OCI-LY7 (cell line): ENCODE results near the gene RHOT2. TPM values are rescaled to one million over a fixed set of nuclear protein-coding genes. Genes with fewer than 3 reads are reported as not detected.

ENCODE experiments used
- BruUV-seq: library from RNA; stranded (reverse); fragments of 400-500 nt; replicated peaks from 2 replicates; lab custom pipeline; 2021; lab: Mats Ljungman, UMichigan
- CTCF ChIA-PET: fragments of 300-600 bp; sonication (Branson Sonifier 250); formaldehyde crosslinking; loops from one replicate; lab custom pipeline; 2022; ENCODE audit warnings: antibody characterized with exemption; ENCODE audit not compliant: unreplicated experiment; lab: Charles Lee
- POLR2A ChIA-PET: fragments of 300-600 bp; sonication (Branson Sonifier 250); formaldehyde crosslinking; loops from one replicate; lab custom pipeline; 2022; ENCODE audit warnings: antibody characterized with exemption; lab: Charles Lee
- DNase-seq: peaks from one replicate; pipeline ENCODE4 v3.0.0-alpha.2; 2015; ENCODE audit warnings: low spot score
- H2AFZ ChIP-seq: fragments of 200-600 bp; sonication (generic), shearing (Covaris generic); 2 replicates; pipeline ENCODE4 v1.6.1; 2014; ENCODE audit warnings: mild to moderate bottlenecking, antibody characterized with exemption, low read length, moderate library complexity
- H3K27ac ChIP-seq: fragments of 200-600 bp; sonication (generic); 2 replicates; pipeline ENCODE4 v1.5.1; 2014; ENCODE audit warnings: mixed run types, low read depth, mild to moderate bottlenecking, moderate library complexity, low read length, inconsistent platforms; ENCODE audit not compliant: poor library complexity, severe bottlenecking
- H3K36me3 ChIP-seq: fragments of 200-600 bp; sonication (generic); 2 replicates; pipeline ENCODE4 v1.6.1; 2014; ENCODE audit warnings: mild to moderate bottlenecking, antibody characterized with exemption, low read length, moderate library complexity, mixed read lengths; ENCODE audit not compliant: insufficient read depth
- H3K4me1 ChIP-seq: fragments of 200-600 bp; sonication (generic); 2 replicates; pipeline ENCODE4 v1.5.1; 2014; ENCODE audit warnings: mild to moderate bottlenecking, low read length; ENCODE audit not compliant: insufficient read depth, poor library complexity, severe bottlenecking
- H3K4me2 ChIP-seq: fragments of 200-600 bp; sonication (generic); 2 replicates; pipeline ENCODE4 v1.6.1; 2014; ENCODE audit warnings: mild to moderate bottlenecking, low read length
- H3K4me3 ChIP-seq: fragments of 200-600 bp; sonication (generic); 2 replicates; pipeline ENCODE4 v1.5.1; 2014; ENCODE audit warnings: mild to moderate bottlenecking, low read depth, low read length; ENCODE audit not compliant: poor library complexity, severe bottlenecking
- H3K79me2 ChIP-seq: fragments of 200-600 bp; sonication (generic); 2 replicates; pipeline ENCODE4 v1.6.1; 2016; ENCODE audit warnings: low read depth, mild to moderate bottlenecking, low read length, moderate library complexity, mixed read lengths; ENCODE audit not compliant: insufficient read depth
- H3K9me2 ChIP-seq: fragments of 200-600 bp; sonication (generic); 2 replicates; pipeline ENCODE4 v1.6.1; 2016; ENCODE audit warnings: mild to moderate bottlenecking, low read length, mixed read lengths; ENCODE audit not compliant: insufficient read depth
- H3K9me3 ChIP-seq: fragments of 200-600 bp; sonication (generic); 2 replicates; pipeline ENCODE4 v1.6.1; 2014; ENCODE audit warnings: mild to moderate bottlenecking, mixed run types, low read length, mixed read lengths
- H4K20me1 ChIP-seq: fragments of 200-600 bp; sonication (generic); 2 replicates; pipeline ENCODE4 v1.6.1; 2014; ENCODE audit warnings: mild to moderate bottlenecking, antibody characterized with exemption, low read length, moderate library complexity, mixed read lengths; ENCODE audit not compliant: insufficient read depth
- EZH2phosphoT487 ChIP-seq: fragments of 200-600 bp; sonication (generic); IDR thresholded peaks from 2 replicates; pipeline ENCODE4 v1.6.1; 2018; ENCODE audit warnings: low read depth, borderline replicate concordance, mild to moderate bottlenecking, mixed run types, antibody characterized with exemption, low read length, moderate library complexity, mixed read lengths
- intact Hi-C: fragments of 100-400 bp; cut with micrococcal nuclease; formaldehyde crosslinking; loops from one replicate; pipeline ENCODE4 v1.10.0; 2022; ENCODE audit not compliant: unreplicated experiment
- total RNA-seq, 2 experiments: library from RNA; depleted of rRNA in 1 of 2; stranded (reverse); fragments of >200 nt in 1 of 2; shearing (Covaris generic) in 1 of 2; gene quantifications; 2 replicates each; pipeline ENCODE4 v1.2.3, GENCODE V29; 2014 to 2022
- TF ChIP-seq, protein P1 (sequence below): fragments of 200-600 bp; sonication (generic); conservative IDR thresholded peaks from 2 replicates; pipeline ENCODE4 v1.5.1; 2014; ENCODE audit warnings: mild to moderate bottlenecking, antibody characterized with exemption, low read length, moderate library complexity, mixed read lengths

Gene RHOT2
- total RNA-seq, 2 experiments from 2014 or later, result 133 to 136 TPM

DNA sequence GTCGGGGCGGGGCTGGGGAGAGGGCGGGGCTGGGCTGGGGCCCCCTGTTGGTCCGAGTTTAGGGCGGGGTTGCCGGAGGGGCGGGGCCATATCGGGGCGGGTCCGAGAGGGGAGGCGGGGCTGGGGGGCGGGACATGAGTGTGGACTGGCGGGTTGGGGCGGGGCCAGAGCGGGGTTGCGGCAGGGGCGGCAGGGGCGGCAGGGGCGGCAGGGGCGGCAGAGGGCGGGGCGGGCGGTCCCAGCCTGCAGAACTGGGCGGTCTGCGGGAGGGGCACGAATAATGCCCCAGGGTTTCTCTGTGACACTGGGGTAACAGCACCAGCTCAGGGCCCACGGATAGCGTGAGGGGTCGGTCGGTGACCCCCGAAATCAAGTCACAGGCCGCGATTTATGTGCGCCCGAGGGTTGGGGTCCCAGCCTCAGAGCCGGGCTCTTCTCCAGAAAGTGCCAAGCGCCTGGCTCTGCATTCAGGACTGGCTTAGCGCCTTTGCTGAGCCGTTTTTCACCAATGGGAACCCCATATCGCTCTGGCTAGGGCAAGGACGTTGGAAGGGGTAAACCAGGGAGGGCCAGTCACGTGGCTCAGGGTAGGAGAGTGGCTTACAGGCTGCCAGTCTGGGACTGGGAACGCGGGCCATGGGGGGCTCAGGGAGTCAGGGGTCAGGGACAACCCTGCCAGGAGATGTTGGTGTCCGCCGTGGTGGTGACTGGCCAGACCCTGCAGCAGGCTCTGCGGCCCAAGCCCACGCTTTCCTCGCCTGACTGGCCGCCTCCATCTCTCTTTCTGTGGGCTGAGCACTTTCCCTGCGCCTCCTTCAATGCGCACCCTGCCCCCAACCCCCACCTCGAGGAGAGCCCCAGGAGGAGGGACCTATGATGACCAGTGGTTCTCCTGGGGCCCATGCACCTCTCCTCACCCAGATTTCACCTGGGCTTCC, 30.6 kb upstream of the RHOT2 start:
- H3K4me3 ChIP-seq, result peak overlapping the region; percentile 87
- no peaks in the 10 kb centered on the region for H4K20me1 ChIP-seq
- no peak for TF ChIP-seq EZH2phosphoT487
- TF ChIP-seq, protein P1, sequence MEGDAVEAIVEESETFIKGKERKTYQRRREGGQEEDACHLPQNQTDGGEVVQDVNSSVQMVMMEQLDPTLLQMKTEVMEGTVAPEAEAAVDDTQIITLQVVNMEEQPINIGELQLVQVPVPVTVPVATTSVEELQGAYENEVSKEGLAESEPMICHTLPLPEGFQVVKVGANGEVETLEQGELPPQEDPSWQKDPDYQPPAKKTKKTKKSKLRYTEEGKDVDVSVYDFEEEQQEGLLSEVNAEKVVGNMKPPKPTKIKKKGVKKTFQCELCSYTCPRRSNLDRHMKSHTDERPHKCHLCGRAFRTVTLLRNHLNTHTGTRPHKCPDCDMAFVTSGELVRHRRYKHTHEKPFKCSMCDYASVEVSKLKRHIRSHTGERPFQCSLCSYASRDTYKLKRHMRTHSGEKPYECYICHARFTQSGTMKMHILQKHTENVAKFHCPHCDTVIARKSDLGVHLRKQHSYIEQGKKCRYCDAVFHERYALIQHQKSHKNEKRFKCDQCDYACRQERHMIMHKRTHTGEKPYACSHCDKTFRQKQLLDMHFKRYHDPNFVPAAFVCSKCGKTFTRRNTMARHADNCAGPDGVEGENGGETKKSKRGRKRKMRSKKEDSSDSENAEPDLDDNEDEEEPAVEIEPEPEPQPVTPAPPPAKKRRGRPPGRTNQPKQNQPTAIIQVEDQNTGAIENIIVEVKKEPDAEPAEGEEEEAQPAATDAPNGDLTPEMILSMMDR, result no peak
- 0 out of 2 replicates have a peak overlapping the region, but pooled peaks have one; percentile 47 for H2AFZ ChIP-seq
- H3K27ac ChIP-seq, result peak overlapping the region; percentile 77
- no peaks in the 10 kb centered on the region for H3K9me2 ChIP-seq
- DNase-seq, result peak; percentile 89
- BruUV-seq, result no TSS peak
- H3K4me1 ChIP-seq, result peaks cover 47% of the 10 kb centered on the region
- H3K9me3 ChIP-seq, result no peaks in the 10 kb centered on the region
- POLR2A ChIA-PET, result no interaction called here
- H3K79me2 ChIP-seq, result peaks cover 8% of the 10 kb centered on the region; the same call in 1 of the 2 replicates
- intact Hi-C loops, result no loop called here
- H3K36me3 ChIP-seq, result peaks cover 8% of the 10 kb centered on the region; the same call in 1 of the 2 replicates
- CTCF ChIA-PET, result no interaction called here
- peak overlapping the region; percentile 88 for H3K4me2 ChIP-seq

DNA sequence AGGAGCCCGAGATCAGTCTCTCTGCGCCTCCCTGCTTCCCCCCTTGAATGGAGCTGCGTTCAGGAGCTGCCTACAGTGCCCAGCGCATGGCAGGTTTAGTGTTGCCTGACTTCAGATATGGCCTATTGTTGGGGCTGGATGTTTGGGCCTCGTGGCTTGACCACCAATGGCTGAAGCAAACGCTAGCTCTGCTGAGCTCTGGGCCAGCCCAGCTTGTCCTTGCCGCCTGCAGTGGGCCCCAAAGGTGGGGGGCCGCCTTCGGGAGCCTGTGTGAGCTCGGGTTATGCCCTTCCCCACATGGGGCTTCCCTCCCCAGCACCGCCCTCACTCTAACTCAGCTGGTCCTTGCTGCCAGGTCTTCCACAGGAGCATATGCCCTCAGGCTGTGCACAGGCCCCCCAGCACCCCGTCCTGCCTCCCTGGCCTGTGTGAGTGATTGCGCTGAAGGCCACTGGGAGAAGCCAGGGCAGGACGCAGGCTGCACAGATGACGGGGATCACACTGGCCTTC, 29.8 kb upstream of the RHOT2 start:
- BruUV-seq, result no TSS peak
- no peaks in the 10 kb centered on the region for H4K20me1 ChIP-seq
- no peaks in the 10 kb centered on the region for H3K9me2 ChIP-seq
- H3K4me1 ChIP-seq, result peaks cover 51% of the 10 kb centered on the region
- no peak for DNase-seq
- no peak overlapping the region for H2AFZ ChIP-seq
- peaks cover 8% of the 10 kb centered on the region; the same call in 1 of the 2 replicates for H3K36me3 ChIP-seq
- H3K27ac ChIP-seq, result peak overlapping the region; percentile 73
- no peak overlapping the region for H3K4me3 ChIP-seq
- peaks cover 8% of the 10 kb centered on the region; the same call in 1 of the 2 replicates for H3K79me2 ChIP-seq
- intact Hi-C loops, result no loop called here
- H3K4me2 ChIP-seq, result peak overlapping the region; percentile 72; the same call in 1 of the 2 replicates
- ChIA-PET CTCF (no interaction called here), POLR2A (no interaction called here)
- TF ChIP-seq EZH2phosphoT487, result no peak
- TF ChIP-seq, protein P1, result no peak
- no peaks in the 10 kb centered on the region for H3K9me3 ChIP-seq
